B cell (primary cell): ENCODE measurements around the gene SLC30A2.

Experiments used
- CTCF ChIP-seq: fragments of 200-600 bp; IDR thresholded peaks from one replicate; pipeline ENCODE4 v1.8.0; 2022; ENCODE audit warnings: antibody characterized with exemption, mild to moderate bottlenecking
- EZH2 ChIP-seq: IDR thresholded peaks from 2 replicates; pipeline ENCODE4 v1.6.1; 2012; ENCODE audit warnings: borderline replicate concordance, low read depth, mild to moderate bottlenecking, moderate library complexity, low read length; ENCODE audit not compliant: insufficient read depth, poor library complexity, severe bottlenecking

- TF ChIP-seq CTCF (no peak), EZH2 (no peak)
Measured at GRCh38 chr1:26021647-26022403, 24.1 kb downstream of the SLC30A2 start, which contains the start of gene EXTL1.
